Measurements from ENCODE around the gene SPRR2B.
"Not testable (repeated sequence)": the region's sequence is repeated elsewhere in the genome, so short reads cannot be mapped to it uniquely, and the experiment has no call there.

The SPRR2B gene

GRCh38 chr1:153071511-153071910 lies at the start of gene SPRR2B:
TSS of gene SPRR2B (minus strand) at chr1:153071611. CDS start at chr1:153070839, 772 bp downstream.
- DNase-seq (ENCODE audit: low read depth in 2 of 2) = no peak

GRCh38 chr1:153120945-153121344 lies 49.5 kb upstream of the SPRR2B start:
- no peak for DNase-seq (ENCODE audit: low read depth in 2 of 2)

- DNase-seq (ENCODE audit: low read depth in 2 of 2) = no peak
These were observed 48.1 kb upstream of the SPRR2B start for GRCh38 chr1:153119491-153119971.

- not testable (repeated sequence) for DNase-seq (ENCODE audit: low read depth in 2 of 2)
These were observed 43.9 kb upstream of the SPRR2B start for GRCh38 chr1:153115264-153115663.

GRCh38 chr1:153113416-153113815 lies 42.0 kb upstream of the SPRR2B start, which contains the start of gene SPRR2F:
TSS of gene SPRR2F (minus strand) at chr1:153113516. CDS start at chr1:153112733, 783 bp downstream.
- no peak for DNase-seq (ENCODE audit: low read depth in 2 of 2)

DNA sequence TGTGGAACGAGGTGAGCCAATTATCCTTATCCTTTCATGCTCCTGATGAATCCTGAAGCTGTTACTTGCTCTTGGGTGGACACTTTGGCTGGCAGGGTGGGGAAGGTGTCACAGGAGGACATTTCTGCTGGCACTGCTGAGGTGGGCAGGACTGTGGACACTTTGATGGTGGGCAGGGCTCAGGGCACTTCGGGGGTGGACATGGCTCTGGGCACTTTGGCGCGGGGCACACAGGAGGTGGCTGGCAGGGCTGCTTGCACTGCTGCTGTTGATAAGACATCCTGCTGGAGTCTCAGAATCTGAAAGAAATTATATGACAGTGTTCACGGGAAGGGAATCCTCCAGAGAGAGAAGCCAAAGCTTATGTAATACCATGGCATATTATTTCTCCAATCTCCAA lies 41.0 kb upstream of the SPRR2B start:
- not testable (repeated sequence) for DNase-seq (ENCODE audit: low read depth in 2 of 2)

DNA sequence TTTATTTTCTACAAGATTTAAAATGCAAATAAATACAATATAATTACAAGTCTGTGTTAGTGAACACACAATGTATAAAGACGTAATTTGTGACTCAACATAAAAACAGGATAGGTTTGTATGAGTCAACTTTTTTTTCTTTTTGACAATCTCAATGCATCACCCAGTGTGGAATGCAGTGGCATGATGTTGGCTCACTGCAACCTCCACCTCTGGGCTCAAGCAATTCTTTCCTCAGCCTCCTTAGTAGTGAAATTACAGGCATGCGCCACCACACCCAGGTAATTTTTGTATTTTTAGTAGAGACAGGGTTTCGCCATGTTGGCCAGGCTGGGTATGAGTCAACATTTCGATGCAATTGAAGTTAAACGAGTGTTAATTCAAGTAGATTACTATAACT lies 28.8 kb upstream of the SPRR2B start:
- no peak for DNase-seq (ENCODE audit: low read depth in 2 of 2)

- no peak for DNase-seq (ENCODE audit: low read depth in 2 of 2)
These were observed 28.1 kb upstream of the SPRR2B start for GRCh38 chr1:153099461-153100045.

DNA sequence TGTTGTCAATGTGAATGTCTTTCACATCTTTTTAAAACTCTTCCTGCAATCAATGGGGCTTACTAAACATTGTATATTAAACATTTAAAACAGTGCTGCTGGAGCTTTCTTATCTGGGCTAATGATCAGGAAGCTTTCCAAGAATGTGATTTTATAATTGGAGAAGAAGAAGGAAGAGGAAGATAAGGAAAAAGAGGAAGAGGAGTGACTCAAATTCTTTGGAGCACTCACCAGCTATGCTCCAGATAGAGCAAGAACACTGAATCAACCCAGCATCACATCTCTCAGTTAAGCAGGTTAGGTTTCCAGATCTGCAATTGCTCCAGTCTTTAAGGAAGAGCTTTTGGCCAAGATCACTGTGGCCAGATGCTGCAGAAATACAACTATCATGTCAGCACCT lies 24.4 kb upstream of the SPRR2B start:
- DNase-seq (ENCODE audit: low read depth in 2 of 2) = no peak

- no peak for DNase-seq (ENCODE audit: low read depth in 2 of 2)
These were observed 23.0 kb upstream of the SPRR2B start, which contains the start of gene SPRR2E for GRCh38 chr1:153094426-153094825. TSS of gene SPRR2E (minus strand) at chr1:153094526. CDS start at chr1:153093751, 775 bp downstream.

GRCh38 chr1:153087652-153088051 lies 16.2 kb upstream of the SPRR2B start:
- no peak for DNase-seq (ENCODE audit: low read depth in 2 of 2)

DNA sequence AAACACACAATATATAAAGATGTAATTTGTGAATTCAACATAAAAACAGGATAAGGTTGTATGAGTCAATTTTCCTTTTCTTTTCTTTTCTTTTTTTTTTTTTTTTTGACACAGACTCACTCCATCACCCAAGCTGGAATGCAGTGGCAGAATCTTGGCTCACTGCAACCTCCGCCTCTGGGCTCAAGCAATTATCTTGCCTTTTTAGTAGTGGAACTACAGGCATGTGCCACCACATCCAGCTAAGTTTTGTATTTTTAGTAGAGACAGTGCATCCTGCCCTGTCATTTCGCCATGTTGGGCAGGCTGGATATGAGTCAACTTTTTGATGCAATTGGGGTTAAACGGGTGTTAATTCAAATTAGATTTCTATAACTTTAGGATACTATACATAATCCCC lies 10.3 kb upstream of the SPRR2B start:
- no peak for DNase-seq (ENCODE audit: low read depth in 2 of 2)

DNA sequence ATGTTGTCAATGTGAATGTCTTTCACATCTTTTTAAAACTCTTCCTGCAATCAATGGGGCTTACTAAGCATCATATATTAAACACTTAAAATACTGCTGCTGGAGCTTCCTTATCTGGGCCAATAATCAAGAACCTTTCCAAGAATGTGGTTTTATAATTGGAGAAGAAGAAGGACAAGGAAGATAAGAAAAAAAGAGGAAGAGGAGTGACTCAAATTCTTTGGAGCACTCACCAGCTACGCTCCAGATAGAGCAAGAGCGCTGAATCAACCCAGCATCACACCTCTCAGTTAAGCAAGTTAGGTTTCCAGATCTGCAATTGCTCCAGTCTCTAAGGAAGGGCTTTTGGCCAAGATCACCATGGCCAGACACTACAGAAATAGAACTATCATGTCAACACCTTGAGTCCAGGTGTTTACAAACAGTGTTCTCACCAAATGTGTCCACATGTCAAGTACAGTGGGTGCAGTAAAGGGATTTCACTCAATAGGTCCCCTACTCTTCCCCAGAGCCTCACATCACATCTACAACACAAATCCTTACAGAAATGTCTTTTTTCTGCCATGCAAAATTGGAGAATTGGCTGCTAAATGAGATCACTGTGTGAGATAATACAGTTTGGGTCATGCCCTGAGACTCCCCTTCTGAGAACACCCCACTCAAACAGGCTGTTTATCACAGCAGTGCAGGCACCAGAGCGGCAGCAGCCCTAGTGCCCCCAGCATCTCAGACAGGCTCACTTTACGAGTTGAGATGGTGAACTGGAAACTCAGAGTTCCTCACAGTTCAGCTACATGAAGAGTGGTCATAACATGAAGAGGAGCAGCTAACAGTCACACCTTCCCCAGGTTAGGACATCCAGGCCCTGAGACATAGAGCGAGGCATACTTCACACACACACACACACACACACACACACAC lies 1.7 kb upstream of the SPRR2B start:
- DNase-seq (ENCODE audit: low read depth in 2 of 2) = no peak

DNA sequence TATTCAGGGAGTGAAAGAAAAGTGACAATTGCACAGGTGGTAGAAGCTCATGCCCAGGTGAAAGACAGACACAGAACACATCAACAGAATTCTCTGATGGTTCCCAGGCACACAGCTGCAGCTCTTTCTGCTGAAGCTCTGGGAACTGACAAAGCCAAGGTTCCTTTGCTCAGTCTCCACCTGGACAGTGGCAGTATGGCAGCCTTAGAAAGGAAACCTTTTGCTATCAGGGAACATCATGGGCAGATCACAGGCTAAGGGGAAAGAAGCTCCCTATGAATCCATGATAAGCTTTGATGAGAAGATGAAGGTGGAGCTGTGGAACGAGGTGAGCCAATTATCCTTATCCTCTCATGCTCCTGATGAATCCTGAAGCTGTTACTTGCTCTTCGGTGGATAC lies 1.2 kb downstream of the SPRR2B start:
- no peak for DNase-seq (ENCODE audit: low read depth in 2 of 2)

DNA sequence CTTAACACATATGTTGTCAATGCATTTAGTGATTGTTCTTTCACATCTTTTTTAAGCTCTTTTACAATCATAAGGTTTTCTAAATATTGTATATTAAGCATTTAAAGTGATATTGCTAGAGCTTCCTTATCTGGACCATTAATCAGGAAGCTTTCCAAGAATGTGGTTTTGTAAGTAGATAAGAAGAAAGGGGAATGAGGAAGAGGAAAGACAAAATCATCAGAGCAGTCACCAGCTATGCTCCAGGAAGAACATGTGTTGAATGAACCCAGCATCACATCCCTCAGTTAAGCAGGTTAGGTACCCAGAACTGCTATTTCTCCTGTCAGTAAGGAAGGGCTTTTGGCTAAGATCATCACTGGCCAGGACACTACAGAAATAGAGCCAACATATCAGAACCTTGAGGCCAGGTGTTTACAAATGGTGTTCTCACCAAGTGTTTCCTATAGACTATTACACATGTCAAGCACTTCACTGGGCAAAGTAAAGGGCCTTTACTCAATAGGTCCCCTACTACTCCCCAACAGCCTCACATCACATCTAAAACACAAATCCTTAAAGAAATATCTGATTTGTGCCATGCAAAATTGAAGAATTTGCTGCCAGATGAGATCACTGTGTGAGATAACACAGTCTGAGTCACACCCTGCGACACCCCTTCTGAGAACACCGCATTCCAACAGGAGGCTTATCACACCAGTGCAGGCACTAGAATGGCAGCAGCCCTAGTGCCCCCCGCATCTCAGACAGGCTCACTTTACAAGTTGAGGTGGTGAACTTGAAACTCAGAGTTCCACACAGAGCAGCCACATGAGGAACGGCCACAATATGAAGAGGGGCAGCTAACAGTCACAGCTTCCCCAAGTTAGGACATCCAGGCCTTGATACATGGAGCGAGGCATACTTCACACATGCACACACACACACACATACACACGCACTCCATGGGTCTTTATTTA lies 12.3 kb downstream of the SPRR2B start:
- DNase-seq (ENCODE audit: low read depth in 2 of 2) = no peak

- DNase-seq (ENCODE audit: low read depth in 2 of 2) = no peak
These were observed 13.3 kb downstream of the SPRR2B start for GRCh38 chr1:153058154-153058553.

DNA sequence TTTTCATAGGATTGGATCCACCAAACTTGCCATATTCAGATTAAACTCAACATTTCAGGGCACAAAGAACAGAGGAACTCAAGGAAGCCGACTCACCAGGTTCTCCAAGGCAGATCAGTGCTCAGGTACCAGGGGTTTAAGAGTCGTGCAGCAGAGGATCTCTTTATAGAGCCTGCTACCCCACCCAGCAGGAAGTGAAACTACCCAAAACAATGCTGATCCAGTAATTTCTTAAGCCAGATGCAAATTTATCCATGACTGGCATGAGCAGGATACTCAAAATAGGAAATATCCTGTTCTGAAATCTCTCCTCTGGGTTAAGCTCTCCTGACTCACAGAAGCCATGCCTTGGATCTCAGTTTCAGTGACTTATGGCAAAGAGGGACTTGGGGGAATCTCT lies 14.0 kb downstream of the SPRR2B start, which contains the start of gene SPRR2A:
TSS of gene SPRR2A (minus strand) at position 138 of the 400 bp plus-strand sequence. CDS start 777 bp downstream, outside the sequence.
- no peak for DNase-seq (ENCODE audit: low read depth in 2 of 2)

GRCh38 chr1:153056111-153056510 lies 15.3 kb downstream of the SPRR2B start:
- not testable (repeated sequence) for DNase-seq (ENCODE audit: low read depth in 2 of 2)

DNA sequence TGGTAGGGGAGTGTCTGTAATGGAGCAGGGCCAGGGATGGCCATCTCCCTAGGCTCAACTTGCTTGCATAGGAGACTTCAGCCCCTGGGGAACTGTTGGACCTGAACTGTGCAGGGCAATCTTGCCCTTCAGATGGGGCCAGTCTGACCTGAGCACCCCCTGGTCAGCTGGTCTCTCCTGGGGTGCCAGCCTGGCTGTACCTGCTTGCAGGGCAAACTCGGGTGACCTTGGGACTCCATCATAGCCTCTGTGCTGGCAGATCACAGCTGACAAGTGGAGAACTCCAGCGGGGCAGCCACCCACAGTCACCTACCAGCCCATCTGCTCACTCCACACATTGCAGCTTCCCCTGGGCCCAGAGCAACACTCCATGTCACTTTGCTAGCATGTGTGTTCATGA lies 22.2 kb downstream of the SPRR2B start:
- DNase-seq (ENCODE audit: low read depth in 2 of 2) = no peak

DNA sequence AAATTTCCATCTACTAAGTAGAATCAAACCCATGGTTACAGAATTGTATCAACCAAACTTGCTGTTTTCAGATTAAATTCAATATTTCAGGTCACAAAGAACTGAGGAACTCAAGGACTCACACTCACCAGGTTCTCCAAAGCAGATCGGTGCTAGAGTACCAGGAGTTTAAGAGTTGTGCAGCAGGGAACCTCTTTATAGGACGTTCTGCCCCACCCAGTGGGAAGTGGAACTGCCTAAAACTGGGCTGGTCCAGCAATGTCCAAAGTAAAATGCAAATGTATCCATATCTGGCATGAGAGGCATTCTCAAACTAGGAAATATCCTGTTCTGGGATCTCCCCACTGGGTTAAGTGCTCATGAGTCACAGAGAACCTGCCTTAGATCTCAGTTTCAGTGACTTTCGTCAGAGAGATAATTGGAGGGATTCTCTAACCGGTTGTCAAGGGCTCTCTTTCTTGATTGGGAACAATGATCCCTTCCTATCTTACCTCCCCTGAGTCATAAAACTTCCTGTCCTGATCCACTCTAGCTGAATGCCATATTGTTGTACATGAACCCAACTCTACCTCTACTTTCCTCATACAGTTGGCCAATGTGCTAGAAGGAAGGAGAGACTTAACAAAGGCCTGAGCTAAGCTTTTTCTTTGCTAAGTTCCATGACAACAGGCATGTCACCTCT lies 30.3 kb downstream of the SPRR2B start, which contains the start of gene SPRR2D:
TSS of gene SPRR2D (minus strand) at position 171 of the 682 bp plus-strand sequence. CDS start 774 bp downstream, outside the sequence.
- no peak for DNase-seq (ENCODE audit: low read depth in 2 of 2)

DNA sequence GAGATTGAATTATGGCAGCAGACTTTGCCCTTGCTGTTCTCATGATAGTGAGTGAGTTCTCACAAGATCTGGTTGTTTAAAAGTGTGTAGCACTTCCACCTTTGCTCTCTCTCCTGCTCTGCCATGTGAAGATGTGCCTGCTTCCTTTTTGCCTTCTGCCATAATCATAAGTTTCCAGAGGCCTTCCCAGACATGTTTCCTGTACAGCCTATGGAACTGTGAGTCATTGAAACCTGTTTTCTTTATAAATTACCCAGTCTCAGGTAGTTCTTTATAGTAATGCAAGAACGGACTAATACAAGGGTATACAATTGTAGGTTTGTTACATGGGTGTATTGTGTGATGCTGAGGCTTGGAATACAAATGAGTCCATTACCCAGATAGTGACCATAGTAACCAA lies 36.2 kb downstream of the SPRR2B start:
- DNase-seq (ENCODE audit: low read depth in 2 of 2) = no peak
